Measurements from ENCODE around the gene FBXO3. TPM values are rescaled to one million over a fixed set of nuclear protein-coding genes. Genes with fewer than 3 reads are reported as not detected.
A peak's percentile ranks its signal among the peaks of the same experiment; 100 is the strongest.

Gene FBXO3
- total RNA-seq, 1 experiment from 2014 or later, result 32.9 TPM

DNA sequence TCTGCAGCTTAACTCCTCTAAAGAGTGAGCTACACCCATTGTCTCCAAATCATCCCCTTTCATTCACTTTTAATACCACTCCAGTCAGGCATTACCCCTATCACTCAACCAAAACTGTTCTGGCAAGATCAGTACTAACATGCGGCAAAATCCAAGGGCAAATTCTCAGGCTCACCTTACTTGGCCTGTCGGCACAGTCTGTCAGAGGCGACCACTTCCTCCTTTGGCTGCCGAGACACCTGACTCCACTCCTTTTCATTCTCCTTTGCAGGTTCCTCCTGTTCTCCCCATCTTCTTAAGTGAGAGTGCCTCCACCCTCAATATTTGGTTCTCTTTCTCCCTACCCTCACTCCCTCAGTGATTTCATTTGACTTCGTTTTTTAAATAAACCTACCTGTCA lies 77.9 kb downstream of the FBXO3 start:
- Histone ChIP-seq H3K9me2 (ENCODE audit: insufficient read depth) (no peaks in the 10 kb centered on the region), H2AFZ (peak overlapping the region; percentile 8; the same call in 1 of the 2 replicates), H3K4me2 (peak overlapping the region; percentile 24), H3F3A (ENCODE audit: insufficient read depth, low read depth) (peaks cover 24% of the 10 kb centered on the region), H3K36me3 (ENCODE audit: low read depth) (no peaks in the 10 kb centered on the region), H3K4me3 (no peak overlapping the region), H3K27ac (no peak overlapping the region), H4K20me1 (ENCODE audit: insufficient read depth) (no peaks in the 10 kb centered on the region), H3K9me3 (ENCODE audit: insufficient read depth, low read depth) (no peaks in the 10 kb centered on the region), H3K27me3 (ENCODE audit: insufficient read depth, low read depth) (no peaks in the 10 kb centered on the region), H3K79me2 (ENCODE audit: low read depth) (no peaks in the 10 kb centered on the region), H3K4me1 (replicated peaks; ENCODE audit: insufficient read depth) (peaks cover 64% of the 10 kb centered on the region)
- no TSS peak for BruUV-seq (replicated peaks)
- intact Hi-C loops (cut with micrococcal nuclease; ENCODE audit: unreplicated experiment), result no loop called here
- ChIA-PET CTCF (interaction anchor here (1.5 kb wide), 1 partner anchor 46 kb away, joined by 5 read pairs; no protein-coding TSS in a partner anchor), POLR2A (ENCODE audit: unreplicated experiment) (no interaction called here)
- TF ChIP-seq, protein P1, sequence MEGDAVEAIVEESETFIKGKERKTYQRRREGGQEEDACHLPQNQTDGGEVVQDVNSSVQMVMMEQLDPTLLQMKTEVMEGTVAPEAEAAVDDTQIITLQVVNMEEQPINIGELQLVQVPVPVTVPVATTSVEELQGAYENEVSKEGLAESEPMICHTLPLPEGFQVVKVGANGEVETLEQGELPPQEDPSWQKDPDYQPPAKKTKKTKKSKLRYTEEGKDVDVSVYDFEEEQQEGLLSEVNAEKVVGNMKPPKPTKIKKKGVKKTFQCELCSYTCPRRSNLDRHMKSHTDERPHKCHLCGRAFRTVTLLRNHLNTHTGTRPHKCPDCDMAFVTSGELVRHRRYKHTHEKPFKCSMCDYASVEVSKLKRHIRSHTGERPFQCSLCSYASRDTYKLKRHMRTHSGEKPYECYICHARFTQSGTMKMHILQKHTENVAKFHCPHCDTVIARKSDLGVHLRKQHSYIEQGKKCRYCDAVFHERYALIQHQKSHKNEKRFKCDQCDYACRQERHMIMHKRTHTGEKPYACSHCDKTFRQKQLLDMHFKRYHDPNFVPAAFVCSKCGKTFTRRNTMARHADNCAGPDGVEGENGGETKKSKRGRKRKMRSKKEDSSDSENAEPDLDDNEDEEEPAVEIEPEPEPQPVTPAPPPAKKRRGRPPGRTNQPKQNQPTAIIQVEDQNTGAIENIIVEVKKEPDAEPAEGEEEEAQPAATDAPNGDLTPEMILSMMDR (conservative IDR thresholded peaks at IDR 0.05), result no peak
- TF ChIP-seq EZH2 (IDR thresholded peaks at IDR 0.05; ENCODE audit: low read depth), result no peak
- peak; percentile 42 to 54 for DNase-seq

DNA sequence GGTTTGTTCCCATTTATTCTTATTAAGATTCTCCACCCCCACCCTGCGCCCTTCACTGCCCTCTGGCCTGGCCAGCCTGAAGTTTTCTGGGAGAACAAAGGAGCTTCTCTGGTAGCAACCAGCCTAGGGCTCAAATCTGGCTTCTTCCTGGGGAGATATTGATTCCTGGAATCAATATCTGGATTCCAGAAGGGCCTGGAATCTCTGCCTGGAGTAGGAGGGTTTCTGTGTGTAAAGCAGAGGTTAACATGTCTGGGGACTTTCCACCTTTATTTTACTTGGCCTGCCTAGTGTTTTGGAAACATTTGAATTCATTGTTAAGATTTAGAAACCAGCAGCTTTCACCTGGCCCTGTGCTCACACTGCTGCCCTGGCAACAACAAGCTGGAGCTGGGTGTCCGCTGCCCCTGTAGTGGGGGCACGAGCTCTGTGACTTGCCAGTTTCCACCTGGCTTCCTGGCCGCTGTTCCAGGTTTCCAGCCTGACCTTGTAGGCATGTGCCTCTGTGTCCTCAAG lies 79.2 kb downstream of the FBXO3 start:
- Histone ChIP-seq H2AFZ (no peak overlapping the region), H3K36me3 (ENCODE audit: low read depth) (no peaks in the 10 kb centered on the region), H3K9me3 (ENCODE audit: insufficient read depth, low read depth) (no peaks in the 10 kb centered on the region), H3K79me2 (ENCODE audit: low read depth) (no peaks in the 10 kb centered on the region), H3K9me2 (ENCODE audit: insufficient read depth) (no peaks in the 10 kb centered on the region), H3K4me1 (replicated peaks; ENCODE audit: insufficient read depth) (peaks cover 72% of the 10 kb centered on the region), H3K4me3 (no peak overlapping the region), H3K27ac (no peak overlapping the region), H3F3A (ENCODE audit: insufficient read depth, low read depth) (peaks cover 33% of the 10 kb centered on the region), H3K27me3 (ENCODE audit: insufficient read depth, low read depth) (no peaks in the 10 kb centered on the region), H3K4me2 (no peak overlapping the region), H4K20me1 (ENCODE audit: insufficient read depth) (no peaks in the 10 kb centered on the region)
- ChIA-PET CTCF (interaction anchor here (0.7 to 1.5 kb wide), 2 partner anchors 47 to 353 kb away, joined by 3 to 5 read pairs; no protein-coding TSS in a partner anchor), POLR2A (ENCODE audit: unreplicated experiment) (no interaction called here)
- no TSS peak for BruUV-seq (replicated peaks)
- no peak for TF ChIP-seq EZH2 (IDR thresholded peaks at IDR 0.05; ENCODE audit: low read depth)
- TF ChIP-seq, protein P1 (conservative IDR thresholded peaks at IDR 0.05), result no peak
- intact Hi-C loops (cut with micrococcal nuclease; ENCODE audit: unreplicated experiment), result no loop called here
- DNase-seq, result no peak

DNA sequence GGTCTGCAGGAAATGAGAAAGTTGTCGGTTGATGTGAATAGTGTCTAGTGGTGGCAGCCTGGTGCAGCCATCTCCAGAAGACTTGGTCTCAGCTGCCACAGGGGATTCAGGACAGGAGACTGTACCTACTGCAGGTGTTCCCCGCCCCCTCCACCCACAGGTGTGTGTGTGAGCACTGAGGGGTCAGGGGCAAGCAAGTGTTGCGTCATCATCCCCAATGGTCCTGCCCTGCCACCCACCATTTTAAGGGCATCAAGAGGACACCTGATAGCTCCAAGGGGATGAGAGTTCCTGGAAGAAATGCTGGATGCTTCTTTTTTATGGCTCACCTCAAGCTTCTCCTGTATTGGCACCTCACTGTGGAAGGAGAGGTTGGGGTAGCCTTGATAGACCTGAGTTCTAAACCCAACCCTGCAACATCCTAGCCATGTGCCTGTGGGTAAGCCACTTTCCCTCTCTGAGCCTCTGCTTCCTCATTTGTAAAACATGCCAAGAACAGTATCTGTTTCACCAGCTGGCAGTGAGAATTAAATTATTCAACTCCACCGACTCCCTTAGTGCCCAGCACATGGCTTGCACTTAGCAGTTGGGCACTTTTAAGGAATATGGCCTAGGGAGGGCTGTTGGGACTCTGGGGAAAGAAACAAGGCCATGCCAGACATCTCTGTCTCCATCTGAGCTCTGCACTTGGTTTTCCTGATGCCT lies 79.8 kb downstream of the FBXO3 start:
- H3K4me1 ChIP-seq (replicated peaks; ENCODE audit: insufficient read depth), result peaks cover 72% of the 10 kb centered on the region
- no TSS peak for BruUV-seq (replicated peaks)
- H2AFZ ChIP-seq, result no peak overlapping the region
- H3K4me2 ChIP-seq, result no peak overlapping the region
- H3K9me2 ChIP-seq (ENCODE audit: insufficient read depth), result no peaks in the 10 kb centered on the region
- intact Hi-C loops (cut with micrococcal nuclease; ENCODE audit: unreplicated experiment), result loop anchor here (5.0 kb wide), 1 partner anchor 437 kb away; the partner anchor contains the start of gene HIPK3
- H3F3A ChIP-seq (ENCODE audit: insufficient read depth, low read depth), result peaks cover 39% of the 10 kb centered on the region
- no peaks in the 10 kb centered on the region for H3K9me3 ChIP-seq (ENCODE audit: insufficient read depth, low read depth)
- H3K36me3 ChIP-seq (ENCODE audit: low read depth), result no peaks in the 10 kb centered on the region
- H3K27ac ChIP-seq, result no peak overlapping the region
- H3K79me2 ChIP-seq (ENCODE audit: low read depth), result no peaks in the 10 kb centered on the region
- CTCF ChIA-PET, result interaction anchor here (0.7 kb wide), 1 partner anchor 352 kb away, joined by 3 read pairs; no protein-coding TSS in a partner anchor
- no peak overlapping the region for H3K4me3 ChIP-seq
- TF ChIP-seq EZH2 (IDR thresholded peaks at IDR 0.05; ENCODE audit: low read depth), result no peak
- TF ChIP-seq, protein P1 (conservative IDR thresholded peaks at IDR 0.05), result no peak
- no peaks in the 10 kb centered on the region for H3K27me3 ChIP-seq (ENCODE audit: insufficient read depth, low read depth)
- DNase-seq, result peak in 1 of 2 experiments; percentile 35
- no peaks in the 10 kb centered on the region for H4K20me1 ChIP-seq (ENCODE audit: insufficient read depth)
- POLR2A ChIA-PET (ENCODE audit: unreplicated experiment), result no interaction called here
